Measurements from ENCODE around the gene EEFSEC.

EEFSEC gene

DNA sequence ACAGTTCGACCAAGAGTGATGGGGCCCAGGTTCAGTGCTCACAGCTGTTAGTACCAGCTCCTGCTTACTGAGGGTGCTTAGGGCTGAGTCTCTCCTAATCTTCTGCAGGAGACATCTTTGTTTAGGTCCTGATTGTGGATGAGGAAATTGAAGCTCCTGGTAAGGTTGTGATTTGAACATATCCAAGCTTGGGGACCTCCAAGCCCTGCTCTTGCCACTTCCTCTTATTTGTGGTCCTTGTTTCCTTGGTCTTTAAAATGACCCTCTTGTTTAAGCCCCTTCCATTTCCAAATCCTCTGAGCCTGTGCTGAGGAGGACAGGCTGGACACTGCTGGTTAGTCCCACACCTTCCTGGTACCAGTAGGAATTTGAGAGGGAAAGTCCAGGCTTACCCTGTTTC is 87.0 kb downstream of the EEFSEC start:
- Histone ChIP-seq H3K36me3 (no peaks in the 10 kb centered on the region), H3K4me1 (no peaks in the 10 kb centered on the region), H3K4me3 (no peak overlapping the region), H3K9me3 (no peaks in the 10 kb centered on the region), H3K27me3 (no peaks in the 10 kb centered on the region), H3K27ac (no peak overlapping the region)
- intact Hi-C loops (cut with DNase I; ENCODE audit: low total_unique reads): no loop called here
- no peak for TF ChIP-seq CTCF (IDR thresholded peaks at IDR 0.05)
- no peak for DNase-seq

DNA sequence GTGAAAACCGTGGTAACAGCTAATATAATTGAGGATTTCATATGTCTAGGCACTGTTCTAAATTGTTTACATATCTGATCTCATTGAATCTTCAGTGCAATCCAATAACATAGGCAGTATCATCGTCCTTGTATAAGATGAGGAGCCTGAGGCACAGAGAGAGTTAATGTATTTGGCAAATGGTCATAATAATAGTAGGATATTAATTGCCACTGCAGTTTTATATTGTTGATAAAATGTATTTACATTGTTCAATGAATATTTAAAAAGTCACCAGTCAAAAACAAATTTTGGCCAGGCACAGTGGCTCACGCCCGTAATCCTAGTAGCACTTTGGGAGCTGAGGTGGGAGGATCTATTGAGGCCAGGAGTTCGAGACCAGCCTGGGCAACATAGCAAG is 88.5 kb downstream of the EEFSEC start:
- Histone ChIP-seq H3K27ac (no peak overlapping the region), H3K9me3 (no peaks in the 10 kb centered on the region), H3K4me1 (no peaks in the 10 kb centered on the region), H3K27me3 (no peaks in the 10 kb centered on the region), H3K36me3 (peaks cover 2 to 4% (median 2%) of the 10 kb centered on the region in 3 donors), H3K4me3 (no peak overlapping the region)
- intact Hi-C loops (cut with DNase I; ENCODE audit: low total_unique reads): no loop called here
- TF ChIP-seq CTCF (IDR thresholded peaks at IDR 0.05): no peak
- DNase-seq: no peak

GRCh38 chr3:128242818-128243601 is 89.7 kb downstream of the EEFSEC start:
- no peak for DNase-seq
- intact Hi-C loops (cut with DNase I; ENCODE audit: low total_unique reads): no loop called here

GRCh38 chr3:128243602-128244504 is 90.6 kb downstream of the EEFSEC start:
- intact Hi-C loops (cut with DNase I; ENCODE audit: low total_unique reads): no loop called here
- Histone ChIP-seq H3K4me1 (no peaks in the 10 kb centered on the region), H3K9me3 (no peaks in the 10 kb centered on the region), H3K4me3 (no peak overlapping the region), H3K36me3 (peaks cover 5 to 23% (median 22%) of the 10 kb centered on the region in 3 donors), H3K27ac (no peak overlapping the region), H3K27me3 (no peaks in the 10 kb centered on the region)
- DNase-seq: no peak
- TF ChIP-seq CTCF (IDR thresholded peaks at IDR 0.05): no peak

More at GRCh38 chr3:128242818-128243601, 89.7 kb downstream of the EEFSEC start:
- H3K27ac ChIP-seq: no peak overlapping the region
- H3K27me3 ChIP-seq: no peaks in the 10 kb centered on the region
- no peaks in the 10 kb centered on the region for H3K9me3 ChIP-seq
- H3K4me1 ChIP-seq: no peaks in the 10 kb centered on the region
- H3K4me3 ChIP-seq: no peak overlapping the region
- TF ChIP-seq CTCF (IDR thresholded peaks at IDR 0.05): no peak
- peaks cover 5 to 17% (median 15%) of the 10 kb centered on the region in 3 donors for H3K36me3 ChIP-seq

- H3K36me3 ChIP-seq: peaks cover 8 to 24% (median 23%) of the 10 kb centered on the region in 3 donors
- no peak overlapping the region for H3K27ac ChIP-seq
- intact Hi-C loops (cut with DNase I; ENCODE audit: low total_unique reads): no loop called here
- H3K27me3 ChIP-seq: no peaks in the 10 kb centered on the region
- H3K4me1 ChIP-seq: no peaks in the 10 kb centered on the region
- TF ChIP-seq CTCF (IDR thresholded peaks at IDR 0.05): no peak
- H3K4me3 ChIP-seq: no peak overlapping the region
- no peaks in the 10 kb centered on the region for H3K9me3 ChIP-seq
- no peak for DNase-seq
Observed at GRCh38 chr3:128245460-128245859, 92.2 kb downstream of the EEFSEC start.

Data from tibial artery (tissue), 4 donors.